ENCODE results near the gene GPAT2.
"Not testable (repeated sequence)": the region's sequence is repeated elsewhere in the genome, so short reads cannot be mapped to it uniquely, and the experiment has no call there.

- TF ChIP-seq CTCF (IDR thresholded peaks at IDR 0.05; ENCODE audit: low read depth, low read length); POLR2A (IDR thresholded peaks at IDR 0.05; ENCODE audit: extremely low read depth, insufficient read length); MYC (IDR thresholded peaks at IDR 0.05; ENCODE audit: low read depth, low read length): not testable (repeated sequence)
- TF ChIP-seq, protein P1, sequence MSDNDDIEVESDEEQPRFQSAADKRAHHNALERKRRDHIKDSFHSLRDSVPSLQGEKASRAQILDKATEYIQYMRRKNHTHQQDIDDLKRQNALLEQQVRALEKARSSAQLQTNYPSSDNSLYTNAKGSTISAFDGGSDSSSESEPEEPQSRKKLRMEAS (IDR thresholded peaks at IDR 0.05; ENCODE audit: low read depth, low read length): not testable (repeated sequence)
Observed at GRCh38 chr2:96061197-96061817, 26.6 kb upstream of the GPAT2 start.

Measured in NB4 (cell line).